Measurements from ENCODE around the gene MRE11.

- TF ChIP-seq ZNF211 (tag by site-specific recombination; IDR thresholded peaks at IDR 0.05; ENCODE audit: low read depth) (no peak), CTCF (tag by site-specific recombination; IDR thresholded peaks at IDR 0.05) (no peak), KLF8 (tag by site-specific recombination; IDR thresholded peaks at IDR 0.05) (no peak), ZNF26 (tag by site-specific recombination; IDR thresholded peaks at IDR 0.05) (no peak), TSHZ1 (tag by site-specific recombination; IDR thresholded peaks at IDR 0.05; ENCODE audit: borderline replicate concordance) (no peak), ZNF423 (tag by site-specific recombination; IDR thresholded peaks at IDR 0.05) (no peak), YY1 (tag by site-specific recombination; IDR thresholded peaks at IDR 0.05) (no peak), PBX3 (CRISPR knock-in tag; IDR thresholded peaks at IDR 0.05) (no peak), ZBTB21 (tag by site-specific recombination; IDR thresholded peaks at IDR 0.05) (no peak)
Observed at GRCh38 chr11:94486068-94486467, 7.6 kb downstream of the MRE11 start.
